Esophagus muscularis mucosa (tissue), 3 donors: ENCODE data around the gene INPP5A.
A peak's percentile ranks its signal among the peaks of the same experiment; 100 is the strongest.

Source experiments
- CTCF ChIP-seq, 3 experiments: fragments of 200-600 bp in 2 of 3; fragments of 450-650 bp in 1 of 3; sonication (generic) in 2 of 3; IDR thresholded peaks; one replicate each; pipeline ENCODE4 v1.5.1; 2017 to 2019; ENCODE audit warnings: antibody characterized with exemption in 3 of 3, mild to moderate bottlenecking in 2 of 3, moderate library complexity in 1 of 3
- POLR2A ChIP-seq: fragments of 450-650 bp; IDR thresholded peaks from one replicate; pipeline ENCODE4 v1.6.1; 2017; ENCODE audit warnings: antibody characterized with exemption, moderate library complexity, mild to moderate bottlenecking, low read depth
- POLR2AphosphoS5 ChIP-seq, 2 donors: sonication (generic); formaldehyde crosslinking; IDR thresholded peaks; one replicate each; pipeline ENCODE4 v1.6.1; 2017; ENCODE audit warnings: antibody characterized with exemption in 2 of 2

GRCh38 chr10:132516771-132517725 is 20.5 kb upstream of the INPP5A start:
- TF ChIP-seq CTCF (IDR thresholded peaks at IDR 0.05) = no peak
- TF ChIP-seq POLR2A = no peak
- TF ChIP-seq POLR2AphosphoS5 (IDR thresholded peaks at IDR 0.05) = peak; percentile 86 to 95
